ENCODE measurements around the gene NAA60.

Gene NAA60

GRCh38 chr16:3471518-3472176, 28.2 kb downstream of the NAA60 start:
- TF ChIP-seq POLR2AphosphoS5 (IDR thresholded peaks at IDR 0.05; ENCODE audit: low read depth, low read length) (no peak), TAF1 (IDR thresholded peaks at IDR 0.05; ENCODE audit: borderline replicate concordance, insufficient read depth, low read length) (no peak), REST (IDR thresholded peaks at IDR 0.05; ENCODE audit: insufficient read depth in 1 of 2, low read depth in 2 of 2, low read length in 2 of 2) (no peak), SIN3A (IDR thresholded peaks at IDR 0.05; ENCODE audit: borderline replicate concordance, insufficient read depth, low read length) (no peak), FOXP2 (optimal IDR thresholded peaks at IDR 0.05; ENCODE audit: borderline replicate concordance, extremely low read depth, extremely low read length, insufficient read depth) (no peak)

- TF ChIP-seq FOXP2 (optimal IDR thresholded peaks at IDR 0.05; ENCODE audit: borderline replicate concordance, extremely low read depth, extremely low read length, insufficient read depth): no peak
- no peak for TF ChIP-seq TAF1 (IDR thresholded peaks at IDR 0.05; ENCODE audit: borderline replicate concordance, insufficient read depth, low read length)
- TF ChIP-seq REST (IDR thresholded peaks at IDR 0.05; ENCODE audit: insufficient read depth in 1 of 2, low read depth in 2 of 2, low read length in 2 of 2): no peak
Measured at GRCh38 chr16:3472878-3473595, 29.6 kb downstream of the NAA60 start.

GRCh38 chr16:3474136-3474779, 30.8 kb downstream of the NAA60 start:
- TF ChIP-seq TAF1 (IDR thresholded peaks at IDR 0.05; ENCODE audit: borderline replicate concordance, insufficient read depth, low read length): no peak
- TF ChIP-seq REST (IDR thresholded peaks at IDR 0.05; ENCODE audit: insufficient read depth in 1 of 2, low read depth in 2 of 2, low read length in 2 of 2): no peak
- no peak for TF ChIP-seq POLR2AphosphoS5 (IDR thresholded peaks at IDR 0.05; ENCODE audit: low read depth, low read length)
- no peak for TF ChIP-seq FOXP2 (optimal IDR thresholded peaks at IDR 0.05; ENCODE audit: borderline replicate concordance, extremely low read depth, extremely low read length, insufficient read depth)
- no peak for TF ChIP-seq SIN3A (IDR thresholded peaks at IDR 0.05; ENCODE audit: borderline replicate concordance, insufficient read depth, low read length)

GRCh38 chr16:3475604-3476375, 32.3 kb downstream of the NAA60 start:
- TF ChIP-seq REST (IDR thresholded peaks at IDR 0.05; ENCODE audit: insufficient read depth in 1 of 2, low read depth in 2 of 2, low read length in 2 of 2) (no peak), TAF1 (IDR thresholded peaks at IDR 0.05; ENCODE audit: borderline replicate concordance, insufficient read depth, low read length) (no peak), POLR2AphosphoS5 (IDR thresholded peaks at IDR 0.05; ENCODE audit: low read depth, low read length) (no peak), SIN3A (IDR thresholded peaks at IDR 0.05; ENCODE audit: borderline replicate concordance, insufficient read depth, low read length) (no peak), FOXP2 (optimal IDR thresholded peaks at IDR 0.05; ENCODE audit: borderline replicate concordance, extremely low read depth, extremely low read length, insufficient read depth) (no peak)

Data from PFSK-1 (cell line).